Fibroblast of lung (primary cell): ENCODE measurements around the gene KCNMA1. TPM values are rescaled to one million over a fixed set of nuclear protein-coding genes. Genes with fewer than 3 reads are reported as not detected.

Experiments
- DNase-seq, 2 donors: peaks; one replicate each; pipeline versions ENCODE4 v3.0.0 to v3.0.0-alpha.2; 2010; ENCODE audit warnings: low read depth in 2 of 2
- H2AFZ ChIP-seq: 2 replicates; pipeline ENCODE4 v1.5.1; 2012; ENCODE audit warnings: low read length, control low read depth, inconsistent platforms
- H3K27ac ChIP-seq: 2 replicates; pipeline ENCODE4 v1.5.1; 2011; ENCODE audit warnings: low read length, control low read depth; ENCODE audit not compliant: insufficient read depth
- H3K27me3 ChIP-seq: 2 replicates; pipeline ENCODE4 v1.5.1; 2011; ENCODE audit warnings: mild to moderate bottlenecking, low read length; ENCODE audit not compliant: control insufficient read depth, insufficient read depth
- H3K36me3 ChIP-seq: 2 replicates; pipeline ENCODE4 v1.5.1; 2011; ENCODE audit warnings: low read length; ENCODE audit not compliant: control insufficient read depth, insufficient read depth
- H3K4me1 ChIP-seq: 2 replicates; pipeline ENCODE4 v1.5.1; 2011; ENCODE audit warnings: low read length; ENCODE audit not compliant: control insufficient read depth, insufficient read depth; ENCODE audit errors: extremely low read depth
- H3K4me2 ChIP-seq: 2 replicates; pipeline ENCODE4 v1.5.1; 2011; ENCODE audit warnings: low read length, control low read depth; ENCODE audit not compliant: insufficient read depth; ENCODE audit errors: extremely low read depth
- H3K4me3 ChIP-seq, 4 experiments: fragments of 200-600 bp in 1 of 4; sonication (generic) in 1 of 4; replicated peaks in 1 of 4; 2 replicates each; pipeline ENCODE4 v1.5.1; 2011 to 2016; ENCODE audit warnings: low read length in 4 of 4, low read depth in 3 of 4, mild to moderate bottlenecking in 3 of 4, control low read depth in 2 of 4, inconsistent platforms in 1 of 4, mixed read lengths in 1 of 4; ENCODE audit not compliant: insufficient read depth in 1 of 4; ENCODE audit errors: control extremely low read depth in 1 of 4
- H3K79me2 ChIP-seq: 2 replicates; pipeline ENCODE4 v1.5.1; 2012; ENCODE audit warnings: mild to moderate bottlenecking, low read length, inconsistent platforms; ENCODE audit not compliant: control insufficient read depth, insufficient read depth
- H3K9ac ChIP-seq: 2 replicates; pipeline ENCODE4 v1.5.1; 2011; ENCODE audit warnings: mild to moderate bottlenecking, low read length, control low read depth; ENCODE audit not compliant: insufficient read depth
- H3K9me3 ChIP-seq: 2 replicates; pipeline ENCODE4 v1.5.1; 2012; ENCODE audit warnings: low read depth, low read length; ENCODE audit not compliant: control insufficient read depth, insufficient read depth
- H4K20me1 ChIP-seq: 2 replicates; pipeline ENCODE4 v1.5.1; 2011; ENCODE audit warnings: low read length; ENCODE audit not compliant: control insufficient read depth, insufficient read depth; ENCODE audit errors: extremely low read depth
- CTCF ChIP-seq, 2 donors: IDR thresholded peaks in 1 of 2; conservative IDR thresholded peaks in 1 of 2; 1 replicate in 1 of 2; 2 replicates in 1 of 2; pipeline ENCODE4 v1.5.1; 2011 to 2012; ENCODE audit warnings: low read length in 2 of 2, control low read depth in 1 of 2, inconsistent platforms in 1 of 2, low read depth in 1 of 2, mild to moderate bottlenecking in 1 of 2
- EZH2 ChIP-seq: IDR thresholded peaks from 2 replicates; pipeline ENCODE4 v1.5.1; 2012; ENCODE audit warnings: low read length, control low read depth, mild to moderate bottlenecking; ENCODE audit errors: missing control alignments
- polyA plus RNA-seq, 2 donors: library from polyadenylated mRNA; depleted of rRNA in 1 of 2; stranded (reverse) in 1 of 2; unstranded in 1 of 2; fragments of >200 nt; gene quantifications; 2 replicates each; pipeline ENCODE4 v1.2.1, GENCODE V29; 2011 to 2012; ENCODE audit warnings: missing spikeins in 1 of 2
- total RNA-seq: library from RNA; depleted of rRNA; stranded (reverse); fragments of >200 nt; gene quantifications from 2 replicates; pipeline ENCODE4 v1.2.1, GENCODE V29; 2014

KCNMA1 gene
- total and polyA plus RNA-seq, 2 donors (not counting 1 experiment from before 2014, with no cell fraction given): 31.0 to 138 TPM

- H3K36me3 ChIP-seq: no peaks in the 10 kb centered on the region
- H3K9me3 ChIP-seq: no peaks in the 10 kb centered on the region
- no peak overlapping the region for H2AFZ ChIP-seq
- no peak overlapping the region for H3K9ac ChIP-seq
- no peak overlapping the region for H3K4me3 ChIP-seq
- no peak overlapping the region for H3K4me2 ChIP-seq
- no peaks in the 10 kb centered on the region for H4K20me1 ChIP-seq
- no peaks in the 10 kb centered on the region for H3K4me1 ChIP-seq
- TF ChIP-seq CTCF (conservative IDR thresholded peaks at IDR 0.05 in 1 of 2, IDR thresholded peaks at IDR 0.05 in 1 of 2; ENCODE audit: low read depth in 1 of 2, low read length in 2 of 2) (no peak), EZH2 (no peak)
- DNase-seq: no peak
- no peaks in the 10 kb centered on the region for H3K27me3 ChIP-seq
- H3K27ac ChIP-seq: no peak overlapping the region
- no peaks in the 10 kb centered on the region for H3K79me2 ChIP-seq
Observed at GRCh38 chr10:77189075-77189474, 448.5 kb downstream of the KCNMA1 start.

- Histone ChIP-seq H3K4me1 (no peaks in the 10 kb centered on the region), H3K27ac (no peak overlapping the region), H3K9me3 (no peaks in the 10 kb centered on the region), H3K36me3 (no peaks in the 10 kb centered on the region), H2AFZ (no peak overlapping the region), H3K9ac (no peak overlapping the region), H4K20me1 (no peaks in the 10 kb centered on the region), H3K4me3 (no peak overlapping the region), H3K4me2 (no peak overlapping the region), H3K27me3 (no peaks in the 10 kb centered on the region), H3K79me2 (no peaks in the 10 kb centered on the region)
- TF ChIP-seq CTCF (conservative IDR thresholded peaks at IDR 0.05 in 1 of 2, IDR thresholded peaks at IDR 0.05 in 1 of 2; ENCODE audit: low read depth in 1 of 2, low read length in 2 of 2) (no peak), EZH2 (no peak)
- DNase-seq: peak in 1 of 2 donors; percentile 45
Observed at GRCh38 chr10:77188521-77188920, 449.1 kb downstream of the KCNMA1 start.

DNA sequence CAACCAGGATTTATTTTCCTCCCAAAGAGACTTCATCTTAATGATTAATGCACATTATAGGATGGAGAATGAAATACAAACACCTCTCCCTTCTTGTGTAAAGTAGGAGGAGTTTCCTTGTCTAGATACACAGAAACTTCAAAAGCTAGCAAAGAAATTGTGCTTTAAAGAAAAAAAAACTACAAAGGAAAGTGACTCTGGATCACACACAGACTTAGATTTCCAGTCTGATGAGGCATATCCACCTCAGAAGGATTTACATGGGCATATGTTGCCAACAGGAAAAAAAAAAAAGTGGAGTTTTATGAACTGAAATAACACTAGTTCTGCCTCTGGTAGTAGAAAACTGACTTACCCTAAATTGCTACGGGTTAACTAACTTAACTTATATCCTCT is 449.6 kb downstream of the KCNMA1 start:
- Histone ChIP-seq H3K4me1 (no peaks in the 10 kb centered on the region), H2AFZ (no peak overlapping the region), H3K4me2 (no peak overlapping the region), H3K4me3 (no peak overlapping the region), H4K20me1 (no peaks in the 10 kb centered on the region), H3K79me2 (no peaks in the 10 kb centered on the region), H3K27me3 (no peaks in the 10 kb centered on the region), H3K27ac (no peak overlapping the region), H3K36me3 (no peaks in the 10 kb centered on the region), H3K9ac (no peak overlapping the region), H3K9me3 (no peaks in the 10 kb centered on the region)
- TF ChIP-seq EZH2 (no peak), CTCF (conservative IDR thresholded peaks at IDR 0.05 in 1 of 2, IDR thresholded peaks at IDR 0.05 in 1 of 2; ENCODE audit: low read depth in 1 of 2, low read length in 2 of 2) (no peak)
- no peak for DNase-seq
